ENCODE results near the gene KRTAP10-8.

DNA sequence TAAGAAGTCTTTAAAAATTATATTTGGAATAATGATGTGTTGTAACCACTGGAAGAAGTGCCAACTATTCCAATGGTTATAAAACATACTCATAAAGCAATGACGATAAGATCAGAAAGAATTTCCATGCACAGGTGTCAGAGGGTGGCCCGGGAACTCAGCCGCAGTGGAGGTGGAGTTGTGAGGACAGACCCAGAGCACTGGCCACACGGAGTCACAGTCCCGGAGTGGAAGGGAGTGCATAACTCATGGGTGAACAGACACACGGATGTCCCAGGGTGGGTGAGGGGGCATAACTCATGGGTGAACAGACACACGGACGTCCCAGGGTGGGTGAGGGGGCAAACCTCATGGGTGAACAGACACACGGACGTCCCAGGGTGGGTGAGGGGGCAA lies 35.9 kb upstream of the KRTAP10-8 start:
- TF ChIP-seq POLR2A (IDR thresholded peaks at IDR 0.05), result no peak
- TF ChIP-seq, protein P1, sequence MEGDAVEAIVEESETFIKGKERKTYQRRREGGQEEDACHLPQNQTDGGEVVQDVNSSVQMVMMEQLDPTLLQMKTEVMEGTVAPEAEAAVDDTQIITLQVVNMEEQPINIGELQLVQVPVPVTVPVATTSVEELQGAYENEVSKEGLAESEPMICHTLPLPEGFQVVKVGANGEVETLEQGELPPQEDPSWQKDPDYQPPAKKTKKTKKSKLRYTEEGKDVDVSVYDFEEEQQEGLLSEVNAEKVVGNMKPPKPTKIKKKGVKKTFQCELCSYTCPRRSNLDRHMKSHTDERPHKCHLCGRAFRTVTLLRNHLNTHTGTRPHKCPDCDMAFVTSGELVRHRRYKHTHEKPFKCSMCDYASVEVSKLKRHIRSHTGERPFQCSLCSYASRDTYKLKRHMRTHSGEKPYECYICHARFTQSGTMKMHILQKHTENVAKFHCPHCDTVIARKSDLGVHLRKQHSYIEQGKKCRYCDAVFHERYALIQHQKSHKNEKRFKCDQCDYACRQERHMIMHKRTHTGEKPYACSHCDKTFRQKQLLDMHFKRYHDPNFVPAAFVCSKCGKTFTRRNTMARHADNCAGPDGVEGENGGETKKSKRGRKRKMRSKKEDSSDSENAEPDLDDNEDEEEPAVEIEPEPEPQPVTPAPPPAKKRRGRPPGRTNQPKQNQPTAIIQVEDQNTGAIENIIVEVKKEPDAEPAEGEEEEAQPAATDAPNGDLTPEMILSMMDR (IDR thresholded peaks at IDR 0.05), result no peak

Data from lower leg skin (tissue), 3 donors.